Measurements from ENCODE around the gene SCFD2. TPM values are rescaled to one million over a fixed set of nuclear protein-coding genes. Genes with fewer than 3 reads are reported as not detected.

The SCFD2 gene
- total RNA-seq, 1 experiment from 2014 or later: 8.4 TPM

DNA sequence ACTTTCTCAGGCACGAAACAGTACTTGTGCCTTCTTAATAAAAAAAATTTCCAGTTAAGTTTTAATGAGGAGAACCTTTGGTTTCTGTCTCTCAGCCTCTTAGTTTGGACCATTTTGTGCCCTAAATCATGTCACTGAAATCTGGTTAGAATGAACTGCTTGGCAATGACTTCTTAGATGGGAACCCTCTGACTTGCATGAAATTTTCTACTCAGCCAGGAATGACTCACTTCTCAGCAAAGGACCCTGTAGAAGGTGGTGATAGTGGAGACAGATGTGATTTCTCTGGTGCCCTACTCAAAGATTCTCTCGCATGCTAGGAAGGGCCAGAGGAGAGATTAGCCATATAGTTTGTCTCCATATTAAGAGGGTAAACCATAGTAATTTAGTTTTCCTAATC, 453.3 kb downstream of the SCFD2 start:
- CTCF ChIA-PET: no interaction called here
- no peak for DNase-seq (ENCODE audit: low spot score)
- POLR2A ChIA-PET (ENCODE audit: low non-redundant PET): no interaction called here
- H3K27me3 ChIP-seq (replicated peaks; ENCODE audit: insufficient read depth, low read depth, low read length, poor library complexity): no peaks in the 10 kb centered on the region
- TF ChIP-seq EZH2 (IDR thresholded peaks at IDR 0.05; ENCODE audit: borderline replicate concordance, low read depth, low read length, poor library complexity, severe bottlenecking): no peak
- TF ChIP-seq, protein P1, sequence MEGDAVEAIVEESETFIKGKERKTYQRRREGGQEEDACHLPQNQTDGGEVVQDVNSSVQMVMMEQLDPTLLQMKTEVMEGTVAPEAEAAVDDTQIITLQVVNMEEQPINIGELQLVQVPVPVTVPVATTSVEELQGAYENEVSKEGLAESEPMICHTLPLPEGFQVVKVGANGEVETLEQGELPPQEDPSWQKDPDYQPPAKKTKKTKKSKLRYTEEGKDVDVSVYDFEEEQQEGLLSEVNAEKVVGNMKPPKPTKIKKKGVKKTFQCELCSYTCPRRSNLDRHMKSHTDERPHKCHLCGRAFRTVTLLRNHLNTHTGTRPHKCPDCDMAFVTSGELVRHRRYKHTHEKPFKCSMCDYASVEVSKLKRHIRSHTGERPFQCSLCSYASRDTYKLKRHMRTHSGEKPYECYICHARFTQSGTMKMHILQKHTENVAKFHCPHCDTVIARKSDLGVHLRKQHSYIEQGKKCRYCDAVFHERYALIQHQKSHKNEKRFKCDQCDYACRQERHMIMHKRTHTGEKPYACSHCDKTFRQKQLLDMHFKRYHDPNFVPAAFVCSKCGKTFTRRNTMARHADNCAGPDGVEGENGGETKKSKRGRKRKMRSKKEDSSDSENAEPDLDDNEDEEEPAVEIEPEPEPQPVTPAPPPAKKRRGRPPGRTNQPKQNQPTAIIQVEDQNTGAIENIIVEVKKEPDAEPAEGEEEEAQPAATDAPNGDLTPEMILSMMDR (conservative IDR thresholded peaks at IDR 0.05; ENCODE audit: low read depth, low read length): no peak
- no peak overlapping the region for H3K27ac ChIP-seq (ENCODE audit: low read depth, low read length, poor library complexity, severe bottlenecking)
- H3K36me3 ChIP-seq (ENCODE audit: insufficient read depth, low read length, poor library complexity, severe bottlenecking): no peaks in the 10 kb centered on the region
- no peak overlapping the region for H3K4me3 ChIP-seq (ENCODE audit: low read depth, low read length, poor library complexity, severe bottlenecking)
- no peaks in the 10 kb centered on the region for H3K4me1 ChIP-seq (ENCODE audit: insufficient read depth, low read length, poor library complexity, severe bottlenecking)
- no peaks in the 10 kb centered on the region for H3K9me3 ChIP-seq (ENCODE audit: low read depth, low read length, poor library complexity, severe bottlenecking)
- intact Hi-C loops (cut with micrococcal nuclease; ENCODE audit: unreplicated experiment): no loop called here
- BruUV-seq (replicated peaks): no TSS peak

DNA sequence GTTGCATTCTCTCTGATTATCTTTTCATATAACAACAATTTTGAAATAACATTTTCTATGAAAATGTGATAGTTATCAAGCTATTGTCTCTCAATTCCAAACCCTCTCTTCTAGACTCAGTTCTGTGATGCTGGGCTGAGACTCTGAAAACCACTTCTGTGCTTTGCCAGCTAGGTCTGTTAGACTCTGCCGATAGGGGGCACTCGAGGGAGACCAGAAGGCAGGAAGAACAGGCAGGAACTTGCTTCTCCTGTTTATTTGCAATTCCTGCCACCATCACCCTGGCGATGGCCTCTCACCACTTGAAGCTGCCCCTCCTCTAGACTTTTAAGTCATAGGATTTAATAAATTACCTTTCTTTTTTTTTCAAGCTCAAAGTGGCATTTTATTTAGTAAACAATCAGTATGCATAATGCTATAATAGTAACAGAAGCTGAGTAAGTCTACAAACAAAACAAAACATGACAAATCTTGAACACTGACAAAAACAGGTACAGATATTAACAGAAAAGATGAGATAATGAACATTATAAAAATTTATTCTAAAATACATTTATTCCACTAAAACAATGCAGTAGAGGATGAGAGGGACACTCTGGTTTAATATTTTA, 454.1 kb downstream of the SCFD2 start:
- no peak overlapping the region for H3K4me3 ChIP-seq (ENCODE audit: low read depth, low read length, poor library complexity, severe bottlenecking)
- DNase-seq (ENCODE audit: low spot score): peak; percentile 63
- ChIA-PET CTCF (interaction anchor here (0.6 kb wide), 1 partner anchor 604 kb away, joined by 4 read pairs; no protein-coding TSS in a partner anchor), POLR2A (ENCODE audit: low non-redundant PET) (no interaction called here)
- H3K4me1 ChIP-seq (ENCODE audit: insufficient read depth, low read length, poor library complexity, severe bottlenecking): no peaks in the 10 kb centered on the region
- no peaks in the 10 kb centered on the region for H3K27me3 ChIP-seq (replicated peaks; ENCODE audit: insufficient read depth, low read depth, low read length, poor library complexity)
- TF ChIP-seq, protein P1 (conservative IDR thresholded peaks at IDR 0.05; ENCODE audit: low read depth, low read length): peak; percentile 70
- TF ChIP-seq EZH2 (IDR thresholded peaks at IDR 0.05; ENCODE audit: borderline replicate concordance, low read depth, low read length, poor library complexity, severe bottlenecking): no peak
- intact Hi-C loops (cut with micrococcal nuclease; ENCODE audit: unreplicated experiment): no loop called here
- no peaks in the 10 kb centered on the region for H3K9me3 ChIP-seq (ENCODE audit: low read depth, low read length, poor library complexity, severe bottlenecking)
- no TSS peak for BruUV-seq (replicated peaks)
- no peaks in the 10 kb centered on the region for H3K36me3 ChIP-seq (ENCODE audit: insufficient read depth, low read length, poor library complexity, severe bottlenecking)
- H3K27ac ChIP-seq (ENCODE audit: low read depth, low read length, poor library complexity, severe bottlenecking): no peak overlapping the region

DNA sequence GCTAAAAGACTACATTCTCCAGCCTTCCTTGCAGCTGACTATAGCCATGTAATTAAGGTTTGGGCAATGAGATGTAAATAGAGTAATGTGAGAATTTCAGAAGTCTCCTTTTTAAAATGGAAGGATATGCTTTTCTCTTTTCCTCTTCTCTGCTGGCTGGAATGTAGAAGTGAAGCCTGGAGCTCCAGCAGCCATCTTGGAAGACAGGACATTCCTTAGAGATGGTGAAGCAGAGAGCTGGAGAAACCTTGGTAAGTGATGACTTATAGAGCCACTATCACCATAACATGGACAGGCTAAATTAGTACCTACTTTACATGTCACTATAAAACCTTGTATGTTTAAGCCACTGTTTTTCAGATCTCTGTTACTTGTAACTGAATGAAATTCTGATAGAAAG, 455.7 kb downstream of the SCFD2 start:
- Histone ChIP-seq H3K36me3 (ENCODE audit: insufficient read depth, low read length, poor library complexity, severe bottlenecking) (no peaks in the 10 kb centered on the region), H3K27ac (ENCODE audit: low read depth, low read length, poor library complexity, severe bottlenecking) (no peak overlapping the region), H3K4me1 (ENCODE audit: insufficient read depth, low read length, poor library complexity, severe bottlenecking) (no peaks in the 10 kb centered on the region), H3K9me3 (ENCODE audit: low read depth, low read length, poor library complexity, severe bottlenecking) (no peaks in the 10 kb centered on the region), H3K4me3 (ENCODE audit: low read depth, low read length, poor library complexity, severe bottlenecking) (no peak overlapping the region), H3K27me3 (replicated peaks; ENCODE audit: insufficient read depth, low read depth, low read length, poor library complexity) (no peaks in the 10 kb centered on the region)
- BruUV-seq (replicated peaks): no TSS peak
- TF ChIP-seq EZH2 (IDR thresholded peaks at IDR 0.05; ENCODE audit: borderline replicate concordance, low read depth, low read length, poor library complexity, severe bottlenecking): no peak
- ChIA-PET CTCF (no interaction called here), POLR2A (ENCODE audit: low non-redundant PET) (no interaction called here)
- intact Hi-C loops (cut with micrococcal nuclease; ENCODE audit: unreplicated experiment): no loop called here
- DNase-seq (ENCODE audit: low spot score): no peak

DNA sequence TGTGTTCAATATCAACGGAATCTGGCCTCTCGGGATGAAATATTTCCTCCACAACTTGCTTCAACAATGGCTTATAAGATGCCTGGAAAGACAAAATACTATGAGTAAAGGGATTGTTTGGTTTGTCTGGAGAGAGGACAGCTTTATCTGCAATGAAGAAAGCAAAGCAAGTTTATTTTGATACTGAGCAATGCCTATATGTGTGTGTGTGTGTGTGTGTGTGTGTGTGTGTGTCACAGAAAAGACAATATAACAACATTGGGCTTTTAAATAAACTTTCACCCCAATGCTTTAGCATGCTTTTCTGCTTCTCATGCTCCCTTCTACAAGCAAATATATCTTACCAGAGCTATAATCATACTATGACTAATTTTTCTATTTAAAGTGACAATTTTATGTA, 458.4 kb downstream of the SCFD2 start:
- no peak for TF ChIP-seq EZH2 (IDR thresholded peaks at IDR 0.05; ENCODE audit: borderline replicate concordance, low read depth, low read length, poor library complexity, severe bottlenecking)
- TF ChIP-seq, protein P1 (conservative IDR thresholded peaks at IDR 0.05; ENCODE audit: low read depth, low read length): no peak

More for the DNA sequence above, 458.4 kb downstream of the SCFD2 start:
- ChIA-PET CTCF (no interaction called here), POLR2A (ENCODE audit: low non-redundant PET) (no interaction called here)
- H3K4me1 ChIP-seq (ENCODE audit: insufficient read depth, low read length, poor library complexity, severe bottlenecking): no peaks in the 10 kb centered on the region
- no peaks in the 10 kb centered on the region for H3K27me3 ChIP-seq (replicated peaks; ENCODE audit: insufficient read depth, low read depth, low read length, poor library complexity)
- H3K36me3 ChIP-seq (ENCODE audit: insufficient read depth, low read length, poor library complexity, severe bottlenecking): no peaks in the 10 kb centered on the region
- H3K27ac ChIP-seq (ENCODE audit: low read depth, low read length, poor library complexity, severe bottlenecking): no peak overlapping the region
- DNase-seq (ENCODE audit: low spot score): no peak
- intact Hi-C loops (cut with micrococcal nuclease; ENCODE audit: unreplicated experiment): no loop called here
- no peak overlapping the region for H3K4me3 ChIP-seq (ENCODE audit: low read depth, low read length, poor library complexity, severe bottlenecking)
- no peaks in the 10 kb centered on the region for H3K9me3 ChIP-seq (ENCODE audit: low read depth, low read length, poor library complexity, severe bottlenecking)
- BruUV-seq (replicated peaks): no TSS peak

Measured in A673 (cell line).